GM21526 (cell line): ENCODE results near the gene ARHGEF25.
A peak's percentile ranks its signal among the peaks of the same experiment; 100 is the strongest.
"Not testable (repeated sequence)": the region's sequence is repeated elsewhere in the genome, so short reads cannot be mapped to it uniquely, and the experiment has no call there.

Source experiments
- ATAC-seq: cut with Tn5 transposase; IDR thresholded peaks from one replicate; pipeline ENCODE4 v1.9.1; 2021; ENCODE audit warnings: moderate library complexity; ENCODE audit not compliant: unreplicated experiment, low FRiP score

Gene ARHGEF25

GRCh38 chr12:57611108-57611826 lies at the start of gene ARHGEF25:
Gene ARHGEF25 (plus strand): TSS chr12:57611435. CDS start chr12:57611895, 460 bp downstream.
- peak; percentile 46 for ATAC-seq

GRCh38 chr12:57563358-57563757 lies 47.9 kb upstream of the ARHGEF25 start:
- no peak for ATAC-seq

- no peak for ATAC-seq
Measured at GRCh38 chr12:57564178-57564740, 47.0 kb upstream of the ARHGEF25 start.

GRCh38 chr12:57568838-57569237 lies 42.4 kb upstream of the ARHGEF25 start:
- no peak for ATAC-seq

- ATAC-seq: no peak
Measured at GRCh38 chr12:57569858-57570257, 41.4 kb upstream of the ARHGEF25 start.

DNA sequence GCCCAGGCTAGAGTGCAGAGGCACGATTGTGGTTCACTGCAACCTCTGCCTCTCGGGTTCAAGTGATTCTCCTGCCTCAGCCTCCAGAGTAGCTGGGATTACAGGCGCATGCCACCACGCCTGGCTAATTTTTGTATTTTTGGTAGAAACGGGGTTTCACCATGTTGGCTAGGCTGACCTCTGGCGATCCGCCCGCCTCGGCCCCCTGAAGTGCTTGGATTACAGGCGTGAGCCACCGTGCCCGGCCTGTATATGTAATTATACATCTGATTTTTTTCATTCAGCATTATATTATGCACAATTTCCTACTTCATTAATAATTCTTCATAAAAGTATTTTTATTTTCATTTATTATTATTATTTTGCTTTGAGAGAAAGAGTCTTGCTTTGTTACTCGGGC lies 40.8 kb upstream of the ARHGEF25 start:
- ATAC-seq: not testable (repeated sequence)

GRCh38 chr12:57571926-57572762 lies 39.1 kb upstream of the ARHGEF25 start:
- no peak for ATAC-seq

GRCh38 chr12:57574795-57575194 lies 36.4 kb upstream of the ARHGEF25 start:
- ATAC-seq: no peak

DNA sequence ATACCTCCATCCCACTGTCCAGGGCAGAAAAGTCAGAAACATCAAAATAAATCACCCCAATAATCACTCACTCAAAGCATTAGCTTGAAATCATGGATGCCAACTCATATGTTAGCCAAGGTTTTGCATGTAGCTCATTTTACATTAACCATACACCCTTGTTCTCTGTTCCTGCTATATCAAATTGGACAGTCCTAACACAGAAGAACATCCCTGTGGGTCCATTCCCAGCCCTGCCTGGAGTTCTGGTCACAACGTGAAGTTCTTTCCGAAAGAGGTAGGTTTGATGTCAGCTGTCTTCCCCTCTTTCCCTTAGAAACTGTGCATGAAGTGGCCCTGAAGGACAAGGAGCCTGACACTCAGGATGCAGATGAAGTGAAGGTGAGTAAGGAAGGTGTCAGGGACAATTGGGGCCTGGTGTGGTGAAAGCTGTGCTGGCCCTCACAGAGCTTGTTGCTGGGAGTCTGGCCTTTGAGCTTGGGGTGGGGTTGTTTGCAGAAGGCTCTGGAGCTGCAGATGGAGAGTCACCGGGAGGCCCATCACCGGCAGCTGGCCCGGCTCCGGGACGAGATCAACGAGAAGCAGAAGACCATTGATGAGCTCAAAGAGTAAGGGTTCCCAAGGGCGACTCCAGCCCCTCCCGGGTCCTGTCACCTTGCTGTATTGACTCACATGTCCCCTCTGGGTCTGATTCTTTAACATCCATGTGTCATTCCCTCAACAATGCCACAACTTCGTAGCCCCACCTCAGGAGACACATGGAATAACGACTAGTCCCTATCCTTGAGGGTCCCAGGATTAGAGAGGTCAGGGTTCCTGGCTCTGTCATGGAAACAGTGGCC lies 35.2 kb upstream of the ARHGEF25 start:
- no peak for ATAC-seq

GRCh38 chr12:57576613-57577160 lies 34.5 kb upstream of the ARHGEF25 start:
- ATAC-seq: no peak

DNA sequence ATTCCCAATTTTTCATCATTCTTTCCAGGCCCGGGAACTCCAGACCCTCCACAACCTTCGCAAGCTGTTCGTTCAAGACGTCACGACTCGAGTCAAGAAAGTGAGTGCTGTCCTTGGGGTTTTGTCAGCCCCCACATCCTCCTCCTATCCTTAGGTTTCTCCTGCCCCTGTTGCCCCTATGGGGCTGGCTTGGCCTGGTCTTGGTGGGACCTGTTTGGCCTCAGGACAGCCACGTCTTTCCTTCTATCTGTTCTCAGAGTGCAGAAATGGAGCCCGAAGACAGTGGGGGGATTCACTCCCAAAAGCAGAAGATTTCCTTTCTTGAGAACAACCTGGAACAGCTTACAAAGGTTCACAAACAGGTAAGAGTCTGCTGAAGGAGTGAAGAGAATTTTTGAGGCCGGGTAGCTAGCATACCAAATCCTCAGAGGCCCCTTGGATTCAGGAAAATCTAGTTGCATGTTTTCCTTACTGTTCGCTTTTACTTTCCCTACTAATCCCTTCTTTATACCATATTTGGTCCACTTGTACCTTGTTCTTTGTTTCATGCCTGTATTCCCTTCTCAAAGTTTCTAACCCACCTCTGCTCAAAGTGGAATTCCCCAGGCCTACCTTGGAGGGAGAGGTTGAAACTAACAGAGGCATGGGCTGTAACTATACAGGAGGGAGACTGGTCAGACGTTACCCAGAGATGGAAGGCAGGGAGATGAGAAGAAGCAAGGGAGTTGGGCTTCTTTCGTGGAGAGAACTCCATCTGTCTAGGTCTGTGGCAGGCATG lies 33.1 kb upstream of the ARHGEF25 start:
- ATAC-seq: no peak

GRCh38 chr12:57579011-57579410 lies 32.2 kb upstream of the ARHGEF25 start:
- no peak for ATAC-seq

- ATAC-seq: no peak
Measured at GRCh38 chr12:57579677-57580465, 31.4 kb upstream of the ARHGEF25 start.

GRCh38 chr12:57580466-57580795 lies 30.8 kb upstream of the ARHGEF25 start:
- no peak for ATAC-seq

DNA sequence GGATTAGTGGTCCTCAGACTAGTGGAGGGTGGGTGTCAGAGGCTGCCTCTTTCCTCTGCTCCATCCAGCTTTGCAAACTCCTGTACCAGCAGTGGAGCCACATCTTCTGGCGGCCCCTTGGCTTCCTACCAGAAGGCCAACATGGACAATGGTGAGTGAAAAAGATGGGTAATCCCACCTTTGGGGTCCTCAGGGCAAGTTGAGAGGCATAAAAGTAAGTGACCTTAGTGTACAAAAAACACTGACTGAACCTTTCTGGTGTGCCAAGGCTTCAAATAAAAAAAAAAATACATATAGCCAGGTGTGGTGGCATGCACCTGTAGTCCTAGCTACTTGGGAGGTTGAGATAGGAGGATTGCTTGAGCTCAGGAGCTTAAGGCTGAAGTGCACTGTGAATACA lies 29.4 kb upstream of the ARHGEF25 start:
- ATAC-seq: no peak

DNA sequence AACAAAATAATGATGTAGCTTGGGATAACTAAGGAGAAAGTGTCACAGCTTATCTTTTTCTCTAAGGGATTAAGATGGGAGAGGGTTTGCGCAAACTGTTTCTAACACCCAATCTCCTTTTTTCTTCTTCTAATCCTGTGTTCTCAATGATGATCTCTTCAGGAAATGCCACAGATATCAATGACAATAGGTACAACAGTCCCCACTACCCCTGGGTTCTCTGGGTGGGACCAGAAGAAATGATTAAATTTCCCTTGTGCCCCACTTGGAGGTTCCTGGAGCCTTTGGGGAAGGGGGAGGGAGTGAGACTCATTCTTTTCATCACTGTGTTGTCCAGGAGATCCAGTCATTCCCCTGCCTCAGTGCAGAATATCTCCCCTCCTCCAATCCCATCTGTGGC lies 28.8 kb upstream of the ARHGEF25 start:
- no peak for ATAC-seq

DNA sequence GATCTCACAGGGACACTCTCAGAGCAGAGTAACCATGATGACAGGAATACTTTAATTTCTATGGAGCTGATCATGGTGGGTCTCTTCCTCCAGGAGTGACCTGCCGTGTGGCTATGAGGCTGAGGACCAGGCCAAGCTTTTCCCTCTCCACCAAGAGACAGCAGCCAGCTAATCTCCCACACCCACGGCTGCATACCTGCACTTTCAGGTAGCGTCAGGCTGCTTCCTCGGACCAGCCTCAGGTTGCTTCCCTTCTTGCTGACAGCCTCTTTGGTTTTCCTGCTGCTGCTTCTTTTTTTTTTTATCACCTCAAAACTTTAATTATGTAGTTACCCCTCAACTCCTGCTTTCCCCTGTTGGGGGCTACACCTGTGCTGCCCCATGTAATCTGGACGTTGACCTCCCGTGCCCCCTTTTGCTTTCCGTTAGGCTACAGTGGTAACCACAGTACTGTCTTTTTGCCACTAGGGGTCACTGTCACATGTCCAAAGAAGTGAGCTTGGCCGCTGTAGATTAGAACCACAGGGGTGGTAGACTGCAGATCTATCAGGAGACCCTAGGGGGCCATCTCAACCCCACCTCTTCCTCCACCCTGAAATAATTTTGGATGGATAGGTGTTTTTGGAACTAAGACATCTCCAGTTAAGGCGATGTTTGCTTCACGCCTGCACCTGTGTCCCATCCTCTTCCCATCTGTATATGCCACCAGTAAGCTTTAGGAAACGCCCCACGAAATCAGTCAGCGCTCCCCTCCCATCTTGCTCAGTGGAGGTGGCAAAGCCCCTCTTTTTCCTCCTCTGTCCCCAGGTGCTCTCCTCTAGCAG lies 28.0 kb upstream of the ARHGEF25 start:
- peak; percentile 88 for ATAC-seq

- ATAC-seq: no peak
Measured at GRCh38 chr12:57584050-57584449, 27.2 kb upstream of the ARHGEF25 start.
